ENCODE results near the gene PLSCR4. TPM values are rescaled to one million over a fixed set of nuclear protein-coding genes. Genes with fewer than 3 reads are reported as not detected.

The PLSCR4 gene
- total and polyA plus RNA-seq, 2 donors (not counting 3 experiments of a cell fraction or from before 2014, with no cell fraction given) = 81.5 to 91.7 TPM

DNA sequence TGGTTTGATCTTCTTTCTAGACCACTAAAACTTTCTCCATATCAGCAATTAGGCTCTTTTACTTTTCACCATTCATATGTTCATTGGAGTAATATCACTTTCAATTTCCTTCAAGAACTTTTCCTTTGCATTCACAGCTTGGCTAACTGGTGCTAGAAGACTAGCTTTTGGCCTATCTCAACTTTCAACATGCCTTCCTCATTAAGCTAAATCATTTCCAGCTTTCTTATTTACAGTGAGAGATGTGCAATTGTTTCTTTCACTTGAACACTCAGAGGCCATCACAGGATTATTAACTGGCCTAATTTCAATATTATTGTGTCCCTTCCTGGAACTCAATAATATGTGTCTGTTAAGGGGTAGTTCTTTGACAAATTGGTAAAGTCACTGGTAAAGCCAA, 47.1 kb downstream of the PLSCR4 start:
- Histone ChIP-seq H3K9me1 (replicated peaks; ENCODE audit: control insufficient read depth, extremely low read depth, insufficient read depth, low read length) (no peaks in the 10 kb centered on the region), H4K20me1 (replicated peaks; ENCODE audit: control insufficient read depth, extremely low read depth, insufficient read depth, low read length) (no peaks in the 10 kb centered on the region), H3K27me3 (ENCODE audit: control insufficient read depth in 2 of 2, insufficient read depth in 2 of 2, low read length in 2 of 2) (no peaks in the 10 kb centered on the region), H3K4me2 (ENCODE audit: insufficient read depth, low read length) (no peak overlapping the region), H3K4me3 (replicated peaks in 1 of 3; ENCODE audit: insufficient read depth in 1 of 3, low read depth in 1 of 3, low read length in 3 of 3) (no peak overlapping the region), H3K79me2 (ENCODE audit: control insufficient read depth, insufficient read depth, low read length) (no peaks in the 10 kb centered on the region), H2AFZ (ENCODE audit: low read depth, low read length) (no peak overlapping the region), H3K36me3 (ENCODE audit: control insufficient read depth in 2 of 2, extremely low read depth in 1 of 2, insufficient read depth in 2 of 2, low read length in 2 of 2) (peaks cover 9 to 12% of the 10 kb centered on the region in 2 experiments), H3K4me1 (ENCODE audit: control insufficient read depth, extremely low read depth, insufficient read depth, low read length) (no peaks in the 10 kb centered on the region), H3K27ac (ENCODE audit: insufficient read depth, low read depth, low read length) (no peak overlapping the region), H3K9me3 (replicated peaks; ENCODE audit: control insufficient read depth, insufficient read depth, low read length) (no peaks in the 10 kb centered on the region), H3K9ac (replicated peaks; ENCODE audit: extremely low read depth, insufficient read depth, low read length) (no peak overlapping the region)
- ChIA-PET POLR2A (no interaction called here), CTCF (interaction anchor here (0.9 to 1.4 kb wide), 6 partner anchors 8 to 123 kb away, joined by 3 to 6 read pairs (median 4); no protein-coding TSS in a partner anchor)
- intact Hi-C loops (cut with micrococcal nuclease) (no loop called here), dilution Hi-C loops (cut with MboI; ENCODE audit: extremely low pct_ligation_motif_present, low sequenced_read_pairs) (no loop called here)
- no peak for TF ChIP-seq FOS (IDR thresholded peaks at IDR 0.05; ENCODE audit: borderline replicate concordance, insufficient read depth, low read length)
- TF ChIP-seq EZH2 (IDR thresholded peaks at IDR 0.05; ENCODE audit: borderline replicate concordance, low read depth, low read length, severe bottlenecking) = no peak
- TF ChIP-seq, protein P1, sequence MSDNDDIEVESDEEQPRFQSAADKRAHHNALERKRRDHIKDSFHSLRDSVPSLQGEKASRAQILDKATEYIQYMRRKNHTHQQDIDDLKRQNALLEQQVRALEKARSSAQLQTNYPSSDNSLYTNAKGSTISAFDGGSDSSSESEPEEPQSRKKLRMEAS (IDR thresholded peaks at IDR 0.05; ENCODE audit: insufficient read depth, insufficient read length) = no peak
- TF ChIP-seq POLR2AphosphoS5 (IDR thresholded peaks at IDR 0.05; ENCODE audit: insufficient read depth, low read depth, low read length) = no peak
- TF ChIP-seq, protein P2, sequence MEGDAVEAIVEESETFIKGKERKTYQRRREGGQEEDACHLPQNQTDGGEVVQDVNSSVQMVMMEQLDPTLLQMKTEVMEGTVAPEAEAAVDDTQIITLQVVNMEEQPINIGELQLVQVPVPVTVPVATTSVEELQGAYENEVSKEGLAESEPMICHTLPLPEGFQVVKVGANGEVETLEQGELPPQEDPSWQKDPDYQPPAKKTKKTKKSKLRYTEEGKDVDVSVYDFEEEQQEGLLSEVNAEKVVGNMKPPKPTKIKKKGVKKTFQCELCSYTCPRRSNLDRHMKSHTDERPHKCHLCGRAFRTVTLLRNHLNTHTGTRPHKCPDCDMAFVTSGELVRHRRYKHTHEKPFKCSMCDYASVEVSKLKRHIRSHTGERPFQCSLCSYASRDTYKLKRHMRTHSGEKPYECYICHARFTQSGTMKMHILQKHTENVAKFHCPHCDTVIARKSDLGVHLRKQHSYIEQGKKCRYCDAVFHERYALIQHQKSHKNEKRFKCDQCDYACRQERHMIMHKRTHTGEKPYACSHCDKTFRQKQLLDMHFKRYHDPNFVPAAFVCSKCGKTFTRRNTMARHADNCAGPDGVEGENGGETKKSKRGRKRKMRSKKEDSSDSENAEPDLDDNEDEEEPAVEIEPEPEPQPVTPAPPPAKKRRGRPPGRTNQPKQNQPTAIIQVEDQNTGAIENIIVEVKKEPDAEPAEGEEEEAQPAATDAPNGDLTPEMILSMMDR (IDR thresholded peaks at IDR 0.05; ENCODE audit: extremely low read depth in 1 of 2, insufficient read depth in 1 of 2, low read depth in 1 of 2, low read length in 2 of 2) = no peak
- DNase-seq (ENCODE audit: low read depth, low spot score) = no peak
- FAIRE-seq = no peak
- BruUV-seq (replicated peaks) = no TSS peak
